ENCODE data around the gene NAA50. TPM values are rescaled to one million over a fixed set of nuclear protein-coding genes. Genes with fewer than 3 reads are reported as not detected.

NAA50 gene
- total RNA-seq, 1 donor from 2014 or later = 138 TPM

GRCh38 chr3:113673593-113673992 is 72.5 kb downstream of the NAA50 start:
- H3K4me1 Mint-ChIP-seq = no peaks in the 10 kb centered on the region
- H3K27ac Mint-ChIP-seq (ENCODE audit: unreplicated experiment) = no peak overlapping the region
- peaks cover 12% of the 10 kb centered on the region for H3K36me3 Mint-ChIP-seq (ENCODE audit: low read depth)
- DNase-seq (ENCODE audit: low read depth, low spot score) = no peak
- H3K4me3 Mint-ChIP-seq = no peak overlapping the region
- no peaks in the 10 kb centered on the region for H3K27me3 Mint-ChIP-seq (ENCODE audit: low read depth)
- no peak for TF ChIP-seq CTCF (conservative IDR thresholded peaks at IDR 0.05)
- no peaks in the 10 kb centered on the region for H3K9me3 Mint-ChIP-seq

GRCh38 chr3:113668015-113668414 is 78.0 kb downstream of the NAA50 start:
- no peak overlapping the region for H3K4me3 Mint-ChIP-seq
- no peak for DNase-seq (ENCODE audit: low read depth, low spot score)
- no peak overlapping the region for H3K27ac Mint-ChIP-seq (ENCODE audit: unreplicated experiment)
- no peaks in the 10 kb centered on the region for H3K27me3 Mint-ChIP-seq (ENCODE audit: low read depth)
- H3K36me3 Mint-ChIP-seq (ENCODE audit: low read depth) = no peaks in the 10 kb centered on the region
- no peaks in the 10 kb centered on the region for H3K9me3 Mint-ChIP-seq
- no peak for TF ChIP-seq CTCF (conservative IDR thresholded peaks at IDR 0.05)
- H3K4me1 Mint-ChIP-seq = no peaks in the 10 kb centered on the region

Other genes with a start within 250 kb of the NAA50 start
- gene SPICE1, start 231.1 kb downstream of the NAA50 start, total RNA-seq = 20.6 and 24.3 TPM in 2 replicates
- 0.23 and 0.41 TPM in 2 replicates for gene SIDT1, start 213.7 kb downstream of the NAA50 start, total RNA-seq
- gene USF3, start 49.6 kb downstream of the NAA50 start, total RNA-seq = 18.3 and 19.7 TPM in 2 replicates
- gene ATP6V1A, start 786 bp upstream of the NAA50 start, total RNA-seq = 55.3 and 58.1 TPM in 2 replicates
- 1.6 and 2.4 TPM in 2 replicates for gene GRAMD1C, start 92.5 kb upstream of the NAA50 start, total RNA-seq
- gene ZDHHC23, start 201.8 kb upstream of the NAA50 start, total RNA-seq = 0.28 and 0.34 TPM in 2 replicates